ENCODE results near the gene GPSM1. TPM values are rescaled to one million over a fixed set of nuclear protein-coding genes. Genes with fewer than 3 reads are reported as not detected.

GPSM1 gene, protein sequence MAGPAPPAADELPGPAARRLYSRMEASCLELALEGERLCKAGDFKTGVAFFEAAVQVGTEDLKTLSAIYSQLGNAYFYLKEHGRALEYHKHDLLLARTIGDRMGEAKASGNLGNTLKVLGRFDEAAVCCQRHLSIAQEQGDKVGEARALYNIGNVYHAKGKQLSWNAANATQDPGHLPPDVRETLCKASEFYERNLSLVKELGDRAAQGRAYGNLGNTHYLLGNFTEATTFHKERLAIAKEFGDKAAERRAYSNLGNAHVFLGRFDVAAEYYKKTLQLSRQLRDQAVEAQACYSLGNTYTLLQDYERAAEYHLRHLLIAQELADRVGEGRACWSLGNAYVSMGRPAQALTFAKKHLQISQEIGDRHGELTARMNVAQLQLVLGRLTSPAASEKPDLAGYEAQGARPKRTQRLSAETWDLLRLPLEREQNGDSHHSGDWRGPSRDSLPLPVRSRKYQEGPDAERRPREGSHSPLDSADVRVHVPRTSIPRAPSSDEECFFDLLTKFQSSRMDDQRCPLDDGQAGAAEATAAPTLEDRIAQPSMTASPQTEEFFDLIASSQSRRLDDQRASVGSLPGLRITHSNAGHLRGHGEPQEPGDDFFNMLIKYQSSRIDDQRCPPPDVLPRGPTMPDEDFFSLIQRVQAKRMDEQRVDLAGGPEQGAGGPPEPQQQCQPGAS
- 11.0 TPM for total RNA-seq
- long read RNA-seq, partial matches to known transcripts = 8 of 10 reads
- long read RNA-seq, other reads (novel, unspliced or antisense) = 1 of 10 reads

DNA sequence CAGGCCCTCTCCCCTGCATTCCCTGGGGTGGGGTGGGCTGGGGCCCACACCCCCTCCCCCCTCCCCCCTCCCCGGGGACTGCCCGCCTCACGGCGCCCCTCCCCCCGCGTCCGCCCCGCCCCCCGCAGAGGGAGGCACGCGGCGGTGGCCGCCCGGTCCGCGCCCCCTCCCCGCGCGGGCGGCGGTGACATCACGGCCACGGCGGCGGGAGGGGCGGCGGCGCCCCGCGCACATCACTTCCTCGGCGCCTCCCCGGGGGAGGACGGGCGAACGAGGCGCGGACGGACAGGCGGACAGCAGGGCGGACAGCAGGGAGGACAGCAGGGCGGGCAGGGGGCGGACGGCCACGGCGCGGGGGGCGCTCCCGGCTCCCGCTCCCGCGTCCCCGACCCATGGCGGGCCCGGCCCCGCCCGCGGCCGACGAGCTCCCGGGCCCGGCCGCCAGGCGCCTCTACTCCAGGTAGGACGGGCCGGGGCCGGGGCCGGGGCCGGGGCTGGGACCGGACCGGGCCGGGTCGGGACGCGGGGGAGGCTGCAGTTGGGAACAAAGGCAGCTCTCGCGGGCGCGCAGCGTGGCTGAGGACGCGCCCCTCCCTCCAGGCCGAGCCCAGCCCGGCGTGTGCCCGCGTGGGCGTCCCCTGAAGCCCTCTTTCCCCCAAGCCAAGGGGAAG is at the start of gene GPSM1:
GPSM1 (plus strand) TSS at position 236 of the 671 bp plus-strand sequence; CDS start at position 393, 157 bp downstream.
- no peak for DNase-seq (ENCODE audit: low spot score)

DNA sequence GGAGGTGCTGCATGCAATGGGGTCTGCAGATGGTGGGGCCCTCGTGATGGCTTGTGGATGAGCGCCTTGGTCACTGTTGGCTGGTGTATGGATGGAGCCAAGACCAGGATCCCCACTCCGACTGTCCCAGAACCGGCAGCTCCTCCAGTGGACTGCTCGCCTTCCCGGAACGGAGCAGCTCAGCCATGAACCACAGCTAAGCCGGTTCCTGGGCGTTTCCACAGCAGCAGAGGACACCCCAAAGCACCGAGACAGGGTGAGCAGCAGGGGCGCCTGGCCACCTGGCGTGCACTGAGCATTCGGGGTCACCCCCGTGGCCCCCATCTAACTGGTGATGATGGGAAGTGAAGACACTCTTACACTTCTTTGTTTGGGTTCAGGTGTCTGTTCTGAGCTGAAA is 49.6 kb upstream of the GPSM1 start:
- no peak for DNase-seq (ENCODE audit: low spot score)

DNA sequence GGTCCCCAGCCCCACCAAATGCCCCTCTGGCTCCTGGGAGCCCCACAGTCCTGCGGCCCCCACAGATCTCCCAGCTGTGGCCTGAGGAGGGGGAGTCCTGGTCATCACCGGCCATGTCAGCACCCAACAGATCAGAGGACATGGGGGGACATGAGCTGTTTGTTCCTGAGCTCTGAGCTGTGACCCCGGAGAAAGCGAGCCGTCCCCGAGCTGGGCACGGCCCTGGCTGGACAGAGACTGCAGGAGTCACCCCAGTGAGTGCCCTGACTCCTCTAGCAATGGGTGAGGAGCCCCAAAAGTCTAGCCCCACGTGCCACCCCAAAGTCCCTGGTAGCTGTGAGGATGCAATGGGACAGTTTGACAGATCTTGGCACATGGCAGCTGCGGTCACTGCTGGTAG is 49.1 kb upstream of the GPSM1 start:
- no peak for DNase-seq (ENCODE audit: low spot score)

DNA sequence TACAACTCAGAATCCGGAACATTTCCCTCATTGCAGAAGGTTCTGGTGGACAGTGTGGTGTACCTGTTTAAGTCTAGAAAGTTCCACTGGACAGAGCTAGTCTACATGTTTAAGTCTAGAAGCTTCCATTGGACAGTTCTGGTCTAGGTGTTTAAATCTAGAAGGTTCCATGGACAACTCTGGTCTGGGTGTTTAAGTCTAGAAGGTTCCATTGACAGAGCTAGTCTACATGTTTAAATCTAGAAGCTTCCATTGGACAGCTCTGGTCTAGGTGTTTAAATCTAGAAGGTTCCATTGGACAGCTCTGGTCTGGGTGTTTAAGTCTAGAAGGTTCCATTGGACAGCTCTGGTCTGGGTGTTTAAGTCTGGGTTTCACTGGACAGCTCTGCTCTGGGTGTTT is 48.4 kb upstream of the GPSM1 start:
- DNase-seq (ENCODE audit: low spot score) = no peak

DNA sequence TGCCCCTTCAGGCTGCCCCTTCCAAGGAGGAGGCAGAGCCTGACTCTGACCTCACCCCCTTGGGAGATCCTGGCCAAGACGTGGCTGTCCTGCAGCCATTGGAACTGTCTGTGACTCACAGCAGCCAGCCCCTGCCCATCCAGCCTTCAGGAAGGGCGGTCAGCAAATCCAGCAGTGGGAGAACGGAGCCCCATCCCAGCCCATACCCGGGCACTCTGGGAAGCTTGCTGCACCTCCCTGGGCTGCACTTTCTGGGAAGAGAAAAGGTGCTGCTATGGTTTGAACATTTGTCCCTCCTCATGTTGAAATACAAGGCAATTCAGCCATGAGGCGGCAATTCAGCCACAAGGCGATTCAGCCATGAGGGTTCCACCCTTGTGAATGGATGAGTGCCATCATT is 47.9 kb upstream of the GPSM1 start:
- no peak for DNase-seq (ENCODE audit: low spot score)

- no peak for DNase-seq (ENCODE audit: low spot score)
These were observed 46.6 kb upstream of the GPSM1 start for GRCh38 chr9:136280535-136281315.

DNA sequence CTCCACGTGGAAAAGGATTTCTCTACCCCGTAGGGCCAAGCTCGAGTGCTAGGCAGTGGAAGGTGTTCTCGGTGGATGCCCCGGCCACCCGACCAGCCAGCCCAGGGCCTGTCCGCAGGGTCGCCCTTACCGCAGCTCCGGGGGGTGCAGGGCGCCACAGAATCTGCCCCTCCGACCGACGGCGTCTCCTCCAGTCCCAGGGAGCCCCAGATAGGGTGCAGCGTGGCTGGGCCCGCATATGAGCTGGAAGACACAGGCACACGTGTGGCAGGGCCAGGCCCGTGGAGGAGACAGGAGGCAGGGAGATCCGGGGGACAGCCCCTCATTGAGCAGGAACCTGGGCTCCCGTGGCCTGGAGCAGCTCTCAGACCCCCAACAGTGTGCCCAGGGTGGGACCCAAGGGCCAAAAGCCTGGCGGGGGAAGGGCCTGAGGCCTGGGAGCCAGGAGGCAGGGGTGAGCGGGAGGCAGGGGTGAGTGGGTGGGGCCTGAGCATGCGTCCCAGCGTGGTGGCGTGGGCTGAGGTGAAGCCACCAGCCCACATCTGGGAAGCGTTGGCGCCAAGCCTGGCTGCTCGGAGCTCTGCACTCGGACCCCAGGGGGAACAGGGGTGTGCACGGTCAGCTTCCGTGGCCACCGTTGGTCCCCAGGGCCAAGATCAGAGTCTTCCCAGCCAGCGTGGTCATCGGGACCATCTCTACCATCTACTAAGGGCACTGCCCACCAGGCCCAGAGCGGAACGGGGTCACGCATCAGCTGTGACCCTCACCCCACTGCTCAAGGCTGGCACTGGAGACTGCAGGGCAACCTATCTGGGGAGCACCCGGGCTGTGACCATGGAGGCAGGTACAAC is 45.7 kb upstream of the GPSM1 start:
- DNase-seq (ENCODE audit: low spot score) = no peak

- DNase-seq (ENCODE audit: low spot score) = no peak
These were observed 45.0 kb upstream of the GPSM1 start for GRCh38 chr9:136282272-136282861.

- DNase-seq (ENCODE audit: low spot score) = no peak
These were observed 43.8 kb upstream of the GPSM1 start for GRCh38 chr9:136283291-136284235.

GRCh38 chr9:136284311-136284710 is 43.0 kb upstream of the GPSM1 start:
- no peak for DNase-seq (ENCODE audit: low spot score)

DNA sequence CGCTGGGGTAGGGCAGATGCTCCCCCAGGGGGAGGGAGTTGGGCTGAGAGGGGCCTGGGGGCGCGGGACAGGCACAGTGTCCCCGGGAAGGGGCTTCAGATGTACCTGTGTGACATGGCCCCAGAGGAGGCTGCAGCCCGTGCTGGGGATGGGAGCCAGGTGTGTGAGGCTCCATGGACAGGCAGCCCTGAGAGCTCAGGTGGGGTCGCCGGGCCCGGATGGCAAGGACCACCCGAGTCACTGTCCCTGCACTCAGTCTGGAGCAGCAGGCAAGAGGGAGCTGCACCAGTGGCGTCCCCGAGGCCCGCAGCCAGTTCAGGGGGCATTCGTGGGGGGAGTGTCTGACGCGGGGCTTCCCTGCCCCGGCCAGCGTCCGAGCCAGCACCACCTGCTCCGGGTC is 42.4 kb upstream of the GPSM1 start:
- DNase-seq (ENCODE audit: low spot score) = no peak

- no peak for DNase-seq (ENCODE audit: low spot score)
These were observed 41.6 kb upstream of the GPSM1 start for GRCh38 chr9:136285501-136286358.

GRCh38 chr9:136286359-136286986 is 40.9 kb upstream of the GPSM1 start:
- no peak for DNase-seq (ENCODE audit: low spot score)

- no peak for DNase-seq (ENCODE audit: low spot score)
These were observed 40.4 kb upstream of the GPSM1 start for GRCh38 chr9:136286987-136287379.

- DNase-seq (ENCODE audit: low spot score) = no peak
These were observed 39.2 kb upstream of the GPSM1 start for GRCh38 chr9:136287960-136288753.

Data from mesenteric fat pad (tissue), 1 donor.